Activated naive CD8-positive, alpha-beta T cell treated with anti-CD3 and anti-CD28 coated beads for 36 hours (primary cell): ENCODE measurements around the gene HCFC2. TPM values are rescaled to one million over a fixed set of nuclear protein-coding genes. Genes with fewer than 3 reads are reported as not detected.
A peak's percentile ranks its signal among the peaks of the same experiment; 100 is the strongest.

Source experiments
- DNase-seq: peaks from one replicate; pipeline ENCODE4 v3.0.0; 2021
- H3K27ac Mint-ChIP-seq: one replicate; pipeline ENCODE4 v1.8.0; 2022; ENCODE audit warnings: mild to moderate bottlenecking, moderate library complexity, mixed read lengths
- H3K27me3 Mint-ChIP-seq: one replicate; pipeline ENCODE4 v1.8.0; 2022; ENCODE audit warnings: mild to moderate bottlenecking, mixed read lengths
- H3K36me3 Mint-ChIP-seq: one replicate; pipeline ENCODE4 v1.8.0; 2021; ENCODE audit warnings: mild to moderate bottlenecking, mixed read lengths
- H3K4me1 Mint-ChIP-seq: one replicate; pipeline ENCODE4 v1.8.0; 2021; ENCODE audit warnings: mixed read lengths
- H3K4me3 Mint-ChIP-seq: one replicate; pipeline ENCODE4 v1.8.0; 2022; ENCODE audit warnings: mild to moderate bottlenecking, moderate library complexity, mixed read lengths
- H3K9me3 Mint-ChIP-seq: one replicate; pipeline ENCODE4 v1.8.0; 2022; ENCODE audit warnings: mixed read lengths
- total RNA-seq, 2 experiments: library from RNA; stranded (reverse); gene quantifications; one replicate each; pipeline ENCODE4 v1.2.3, GENCODE V29; 2021

HCFC2 gene
- total RNA-seq, 2 experiments from 2014 or later = 7.6 to 8.0 TPM

- no peak for DNase-seq
- no peak overlapping the region for H3K27ac Mint-ChIP-seq
- no peaks in the 10 kb centered on the region for H3K27me3 Mint-ChIP-seq
Observed at GRCh38 chr12:104122298-104122697, 58.0 kb downstream of the HCFC2 start.

GRCh38 chr12:104126548-104126947 lies 62.2 kb downstream of the HCFC2 start:
- H3K9me3 Mint-ChIP-seq = no peaks in the 10 kb centered on the region
- peaks cover 6% of the 10 kb centered on the region for H3K4me1 Mint-ChIP-seq
- no peaks in the 10 kb centered on the region for H3K27me3 Mint-ChIP-seq
- DNase-seq = no peak
- H3K4me3 Mint-ChIP-seq = no peak overlapping the region
- H3K27ac Mint-ChIP-seq = no peak overlapping the region
- H3K36me3 Mint-ChIP-seq = peaks cover 7% of the 10 kb centered on the region

More at GRCh38 chr12:104122298-104122697, 58.0 kb downstream of the HCFC2 start:
- no peaks in the 10 kb centered on the region for H3K9me3 Mint-ChIP-seq
- H3K4me1 Mint-ChIP-seq = peaks cover 3% of the 10 kb centered on the region
- H3K36me3 Mint-ChIP-seq = peaks cover 9% of the 10 kb centered on the region
- no peak overlapping the region for H3K4me3 Mint-ChIP-seq

GRCh38 chr12:104130760-104131159 lies 66.4 kb downstream of the HCFC2 start:
- Mint-ChIP-seq H3K4me1 (peaks cover 12% of the 10 kb centered on the region), H3K27ac (no peak overlapping the region), H3K4me3 (no peak overlapping the region), H3K27me3 (no peaks in the 10 kb centered on the region), H3K36me3 (peaks cover 5% of the 10 kb centered on the region), H3K9me3 (no peaks in the 10 kb centered on the region)
- no peak for DNase-seq

- Mint-ChIP-seq H3K4me1 (peaks cover 20% of the 10 kb centered on the region), H3K27me3 (no peaks in the 10 kb centered on the region), H3K4me3 (no peak overlapping the region), H3K27ac (no peak overlapping the region), H3K36me3 (peaks cover 2% of the 10 kb centered on the region), H3K9me3 (no peaks in the 10 kb centered on the region)
- DNase-seq = no peak
Observed at GRCh38 chr12:104131609-104132008, 67.3 kb downstream of the HCFC2 start.

- H3K27ac Mint-ChIP-seq = no peak overlapping the region
- peaks cover 2% of the 10 kb centered on the region for H3K36me3 Mint-ChIP-seq
Observed at GRCh38 chr12:104132351-104132956, 68.1 kb downstream of the HCFC2 start.

GRCh38 chr12:104133321-104133720 lies 69.0 kb downstream of the HCFC2 start:
- no peak for DNase-seq
- Mint-ChIP-seq H3K36me3 (peaks cover 2% of the 10 kb centered on the region), H3K27ac (no peak overlapping the region), H3K27me3 (no peaks in the 10 kb centered on the region), H3K4me1 (peaks cover 24% of the 10 kb centered on the region), H3K9me3 (no peaks in the 10 kb centered on the region), H3K4me3 (no peak overlapping the region)

More at GRCh38 chr12:104132351-104132956, 68.1 kb downstream of the HCFC2 start:
- H3K4me3 Mint-ChIP-seq = no peak overlapping the region
- DNase-seq = no peak
- H3K9me3 Mint-ChIP-seq = no peaks in the 10 kb centered on the region
- no peaks in the 10 kb centered on the region for H3K27me3 Mint-ChIP-seq
- H3K4me1 Mint-ChIP-seq = peaks cover 24% of the 10 kb centered on the region

GRCh38 chr12:104133866-104134265 lies 69.5 kb downstream of the HCFC2 start:
- Mint-ChIP-seq H3K36me3 (peaks cover 2% of the 10 kb centered on the region), H3K27ac (no peak overlapping the region), H3K4me1 (peaks cover 24% of the 10 kb centered on the region), H3K4me3 (no peak overlapping the region), H3K9me3 (no peaks in the 10 kb centered on the region), H3K27me3 (no peaks in the 10 kb centered on the region)
- no peak for DNase-seq

GRCh38 chr12:104134882-104135281 lies 70.6 kb downstream of the HCFC2 start:
- H3K9me3 Mint-ChIP-seq = no peaks in the 10 kb centered on the region
- H3K27ac Mint-ChIP-seq = no peak overlapping the region
- H3K36me3 Mint-ChIP-seq = peaks cover 2% of the 10 kb centered on the region
- H3K27me3 Mint-ChIP-seq = no peaks in the 10 kb centered on the region
- H3K4me1 Mint-ChIP-seq = peaks cover 24% of the 10 kb centered on the region
- DNase-seq = no peak
- no peak overlapping the region for H3K4me3 Mint-ChIP-seq

GRCh38 chr12:104136577-104136976 lies 72.2 kb downstream of the HCFC2 start:
- peaks cover 19% of the 10 kb centered on the region for H3K4me1 Mint-ChIP-seq
- DNase-seq = no peak
- H3K4me3 Mint-ChIP-seq = peak overlapping the region; percentile 87
- H3K9me3 Mint-ChIP-seq = no peaks in the 10 kb centered on the region
- no peaks in the 10 kb centered on the region for H3K36me3 Mint-ChIP-seq
- peak overlapping the region; percentile 86 for H3K27ac Mint-ChIP-seq
- H3K27me3 Mint-ChIP-seq = no peaks in the 10 kb centered on the region

GRCh38 chr12:104137001-104137901 lies 72.9 kb downstream of the HCFC2 start:
- DNase-seq = peak; percentile 63
- H3K36me3 Mint-ChIP-seq = no peaks in the 10 kb centered on the region
- H3K4me3 Mint-ChIP-seq = peak overlapping the region; percentile 87
- H3K4me1 Mint-ChIP-seq = peaks cover 17% of the 10 kb centered on the region
- peak overlapping the region; percentile 86 for H3K27ac Mint-ChIP-seq
- H3K9me3 Mint-ChIP-seq = no peaks in the 10 kb centered on the region
- no peaks in the 10 kb centered on the region for H3K27me3 Mint-ChIP-seq

- Mint-ChIP-seq H3K27ac (peak within 1 kb of the TSS; percentile 86), H3K4me3 (peak within 1 kb of the TSS; percentile 87), H3K9me3 (no peaks in the 10 kb centered on the region), H3K36me3 (no peaks in the 10 kb centered on the region), H3K4me1 (peaks cover 12% of the 10 kb centered on the region), H3K27me3 (peaks cover 4% of the 10 kb centered on the region)
- DNase-seq = peak; percentile 91
Observed at GRCh38 chr12:104137902-104138796, 73.8 kb downstream of the HCFC2 start, which contains the start of gene NFYB. NFYB (minus strand) TSS chr12:104138210; CDS start chr12:104135453, 2,757 bp downstream.

GRCh38 chr12:104138797-104139152 lies 74.4 kb downstream of the HCFC2 start:
- no peak for DNase-seq
- Mint-ChIP-seq H3K4me1 (peaks cover 12% of the 10 kb centered on the region), H3K4me3 (peak overlapping the region; percentile 44), H3K36me3 (no peaks in the 10 kb centered on the region), H3K27me3 (peaks cover 4% of the 10 kb centered on the region), H3K27ac (peak overlapping the region; percentile 35), H3K9me3 (no peaks in the 10 kb centered on the region)

GRCh38 chr12:104142543-104142942 lies 78.2 kb downstream of the HCFC2 start:
- H3K4me1 Mint-ChIP-seq = no peaks in the 10 kb centered on the region
- no peaks in the 10 kb centered on the region for H3K36me3 Mint-ChIP-seq
- H3K4me3 Mint-ChIP-seq = no peak overlapping the region
- peaks cover 2% of the 10 kb centered on the region for H3K9me3 Mint-ChIP-seq
- no peak for DNase-seq
- H3K27me3 Mint-ChIP-seq = peaks cover 4% of the 10 kb centered on the region
- no peak overlapping the region for H3K27ac Mint-ChIP-seq

- Mint-ChIP-seq H3K4me1 (no peaks in the 10 kb centered on the region), H3K27ac (no peak overlapping the region), H3K36me3 (no peaks in the 10 kb centered on the region), H3K4me3 (no peak overlapping the region), H3K9me3 (peaks cover 2% of the 10 kb centered on the region), H3K27me3 (peaks cover 4% of the 10 kb centered on the region)
- DNase-seq = no peak
Observed at GRCh38 chr12:104143002-104143401, 78.7 kb downstream of the HCFC2 start.

GRCh38 chr12:104143918-104144317 lies 79.6 kb downstream of the HCFC2 start:
- DNase-seq = no peak
- no peaks in the 10 kb centered on the region for H3K36me3 Mint-ChIP-seq
- H3K27ac Mint-ChIP-seq = no peak overlapping the region
- H3K4me1 Mint-ChIP-seq = no peaks in the 10 kb centered on the region
- no peak overlapping the region for H3K4me3 Mint-ChIP-seq
- peaks cover 2% of the 10 kb centered on the region for H3K9me3 Mint-ChIP-seq
- peaks cover 4% of the 10 kb centered on the region for H3K27me3 Mint-ChIP-seq
